ENCODE measurements around the gene EVI5L.

DNA sequence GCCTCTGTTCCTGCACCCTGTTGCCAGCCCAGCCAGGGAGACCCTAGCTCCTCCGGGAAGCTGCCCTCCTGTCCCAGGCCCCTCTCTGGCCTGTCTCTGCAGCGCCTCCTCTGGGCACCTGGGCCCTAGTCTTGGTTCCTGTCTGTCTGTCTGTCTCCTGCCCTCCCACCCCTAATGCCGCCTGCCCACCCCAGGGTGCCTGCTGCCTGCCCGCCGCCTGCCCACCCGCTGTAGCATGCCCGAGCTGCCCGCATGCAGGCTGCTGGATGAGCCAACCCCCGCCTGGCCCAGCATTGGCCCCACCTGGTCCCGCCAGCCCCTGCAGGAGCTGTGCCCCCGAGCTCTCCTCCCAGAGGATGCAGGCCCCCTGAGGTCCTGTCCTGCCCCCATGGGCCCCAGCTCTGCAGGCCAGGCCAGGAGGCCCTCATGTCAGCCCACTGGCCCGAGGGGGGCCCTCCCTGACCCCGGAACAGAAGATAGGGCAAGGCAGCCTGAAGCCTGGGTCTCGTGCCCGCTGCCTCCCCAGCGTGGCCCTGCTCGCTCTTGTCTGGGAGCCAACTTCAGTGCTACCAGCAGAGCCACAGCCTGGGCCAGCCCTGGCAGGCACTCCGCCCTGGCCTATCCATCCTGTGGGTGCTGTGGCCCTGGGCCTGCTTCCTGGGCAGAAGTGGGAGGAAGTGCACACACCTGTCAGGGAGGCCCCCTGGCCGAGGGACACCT is 78.9 kb downstream of the EVI5L start:
- no peak for TF ChIP-seq CTCF (IDR thresholded peaks at IDR 0.05)
- no peak for TF ChIP-seq POLR2A (IDR thresholded peaks at IDR 0.05)
